HepG2 (cell line): ENCODE data around the gene FAAP100. TPM values are rescaled to one million over a fixed set of nuclear protein-coding genes. Genes with fewer than 3 reads are reported as not detected.

ENCODE experiments used
- ADNP ChIP-seq: sonication (generic); formaldehyde crosslinking; IDR thresholded peaks from 2 replicates; pipeline ENCODE4 v1.4.0; 2020; ENCODE audit warnings: missing genetic modification reagents
- CHD4 ChIP-seq: fragments of 200-600 bp; sonication (generic); IDR thresholded peaks from 2 replicates; pipeline ENCODE4 v1.7.0; 2017; ENCODE audit warnings: mild to moderate bottlenecking, low read length, borderline replicate concordance
- DR1 ChIP-seq: sonication (generic); formaldehyde crosslinking; IDR thresholded peaks from 2 replicates; pipeline ENCODE4 v1.8.0; 2021; ENCODE audit warnings: mild to moderate bottlenecking, missing genetic modification reagents, inconsistent platforms
- ERF ChIP-seq: IDR thresholded peaks from 2 replicates; pipeline ENCODE4 v1.6.1; 2018; ENCODE audit warnings: missing biosample characterization, missing genetic modification reagents
- FLYWCH1 ChIP-seq: sonication (generic); formaldehyde crosslinking; IDR thresholded peaks from 2 replicates; pipeline ENCODE4 v1.8.1; 2023; ENCODE audit warnings: mild to moderate bottlenecking, missing genetic modification reagents
- GLI4 ChIP-seq: sonication (generic); formaldehyde crosslinking; IDR thresholded peaks from 2 replicates; pipeline ENCODE4 v1.5.1; 2020; ENCODE audit warnings: missing genetic modification reagents, mild to moderate bottlenecking, moderate library complexity, borderline replicate concordance
- GTF2F1 ChIP-seq: fragments of 150-350 bp; IDR thresholded peaks from 2 replicates; pipeline ENCODE4 v1.6.1; 2014; ENCODE audit warnings: low read length
- IKZF1 ChIP-seq: fragments of 450-650 bp; IDR thresholded peaks from 2 replicates; pipeline ENCODE4 v1.7.1; 2016
- KDM6A ChIP-seq: IDR thresholded peaks from 2 replicates; pipeline ENCODE4 v1.6.1; 2016; ENCODE audit warnings: low read depth
- KLF13 ChIP-seq: sonication (generic); formaldehyde crosslinking; IDR thresholded peaks from 2 replicates; pipeline ENCODE4 v1.4.0; 2020; ENCODE audit warnings: mild to moderate bottlenecking, missing genetic modification reagents
- MIXL1 ChIP-seq: IDR thresholded peaks from 2 replicates; pipeline ENCODE4 v1.6.1; 2016
- MTF1 ChIP-seq: sonication (generic); formaldehyde crosslinking; IDR thresholded peaks from 2 replicates; pipeline ENCODE4 v1.5.0; 2020; ENCODE audit warnings: missing genetic modification reagents
- NR3C1 ChIP-seq: sonication (generic); formaldehyde crosslinking; IDR thresholded peaks from 2 replicates; pipeline ENCODE4 v1.4.0; 2020; ENCODE audit warnings: missing genetic modification reagents
- PTBP1 ChIP-seq: fragments of 200-400 bp; formaldehyde crosslinking; IDR thresholded peaks from 2 replicates; pipeline ENCODE4 v1.6.1; 2018; ENCODE audit warnings: low read length, low read depth; ENCODE audit not compliant: poor library complexity, severe bottlenecking
- RELA ChIP-seq: sonication (generic); formaldehyde crosslinking; IDR thresholded peaks from 2 replicates; pipeline ENCODE4 v1.4.0; 2020; ENCODE audit warnings: missing genetic modification reagents
- RFX3 ChIP-seq: IDR thresholded peaks from 2 replicates; pipeline ENCODE4 v1.6.1; 2016; ENCODE audit warnings: missing biosample characterization, missing genetic modification reagents
- SMAD9 ChIP-seq: sonication (generic); formaldehyde crosslinking; IDR thresholded peaks from 2 replicates; pipeline ENCODE4 v1.5.1; 2020; ENCODE audit warnings: mild to moderate bottlenecking, missing genetic modification reagents
- U2AF1 ChIP-seq: fragments of 200-400 bp; formaldehyde crosslinking; optimal IDR thresholded peaks from 2 replicates; pipeline ENCODE3; 2017; ENCODE audit warnings: mild to moderate bottlenecking, low read depth, low read length
- ZFP36L1 ChIP-seq: sonication (generic); formaldehyde crosslinking; IDR thresholded peaks from 2 replicates; pipeline ENCODE4 v1.8.0; 2022; ENCODE audit warnings: mild to moderate bottlenecking, missing genetic modification reagents, moderate library complexity
- ZNF235 ChIP-seq: sonication (generic); formaldehyde crosslinking; IDR thresholded peaks from 2 replicates; pipeline ENCODE4 v1.8.1; 2023; ENCODE audit warnings: mild to moderate bottlenecking, missing genetic modification reagents, borderline replicate concordance
- ZNF451 ChIP-seq: sonication (generic); formaldehyde crosslinking; IDR thresholded peaks from 2 replicates; pipeline ENCODE4 v1.5.0; 2020; ENCODE audit warnings: mild to moderate bottlenecking, missing genetic modification reagents
- ZNF552 ChIP-seq: sonication (generic); formaldehyde crosslinking; IDR thresholded peaks from 2 replicates; pipeline ENCODE4 v1.9.0; 2022; ENCODE audit warnings: missing genetic modification reagents, mild to moderate bottlenecking, borderline replicate concordance
- ZNF674 ChIP-seq: sonication (generic); formaldehyde crosslinking; IDR thresholded peaks from 2 replicates; pipeline ENCODE4 v1.5.0; 2020; ENCODE audit warnings: low read depth, mild to moderate bottlenecking, missing genetic modification reagents
- ZSCAN25 ChIP-seq: sonication (generic); formaldehyde crosslinking; IDR thresholded peaks from 2 replicates; pipeline ENCODE4 v1.8.0; 2022; ENCODE audit warnings: mild to moderate bottlenecking, missing genetic modification reagents
- polyA plus RNA-seq, 8 experiments: library from polyadenylated mRNA; depleted of rRNA in 3 of 8; stranded (reverse) in 7 of 8; unstranded in 1 of 8; fragments of >200 nt; fragmentation: Illumina TruSeq in 4 of 8; extraction: Trizol in 4 of 8; gene quantifications; 2 replicates each; pipeline versions ENCODE4 v1.2.1 to v1.2.3, GENCODE V29; 2011 to 2016; ENCODE audit warnings: low read depth in 4 of 8, missing spikeins in 1 of 8, mixed read lengths in 1 of 8; ENCODE audit not compliant: insufficient read depth in 1 of 8
- total RNA-seq, 5 experiments: library from RNA; depleted of rRNA; stranded (reverse); fragments of >200 nt; fragmentation: Illumina TruSeq; extraction: Trizol; gene quantifications; 2 replicates each; pipeline ENCODE4 v1.2.3, GENCODE V29; 2016; ENCODE audit warnings: low read depth in 1 of 5
- TF ChIP-seq, protein P1 (sequence below): sonication (generic); formaldehyde crosslinking; IDR thresholded peaks from 2 replicates; pipeline ENCODE4 v1.9.0; 2021; ENCODE audit warnings: missing genetic modification reagents, borderline replicate concordance
- TF ChIP-seq, protein P2 (sequence below): sonication (generic); formaldehyde crosslinking; IDR thresholded peaks from 2 replicates; pipeline ENCODE4 v1.5.0; 2020; ENCODE audit warnings: mild to moderate bottlenecking, missing genetic modification reagents, moderate library complexity
- TF ChIP-seq, protein P3 (sequence below): IDR thresholded peaks from 2 replicates; pipeline ENCODE4 v1.6.1; 2016; ENCODE audit warnings: low read depth, borderline replicate concordance

Gene FAAP100
- total and polyA plus RNA-seq, 2 of the 13 experiments (the other 11 are each of a cell fraction or from before 2014, with no cell fraction given), result 7.6 to 20.8 TPM

DNA sequence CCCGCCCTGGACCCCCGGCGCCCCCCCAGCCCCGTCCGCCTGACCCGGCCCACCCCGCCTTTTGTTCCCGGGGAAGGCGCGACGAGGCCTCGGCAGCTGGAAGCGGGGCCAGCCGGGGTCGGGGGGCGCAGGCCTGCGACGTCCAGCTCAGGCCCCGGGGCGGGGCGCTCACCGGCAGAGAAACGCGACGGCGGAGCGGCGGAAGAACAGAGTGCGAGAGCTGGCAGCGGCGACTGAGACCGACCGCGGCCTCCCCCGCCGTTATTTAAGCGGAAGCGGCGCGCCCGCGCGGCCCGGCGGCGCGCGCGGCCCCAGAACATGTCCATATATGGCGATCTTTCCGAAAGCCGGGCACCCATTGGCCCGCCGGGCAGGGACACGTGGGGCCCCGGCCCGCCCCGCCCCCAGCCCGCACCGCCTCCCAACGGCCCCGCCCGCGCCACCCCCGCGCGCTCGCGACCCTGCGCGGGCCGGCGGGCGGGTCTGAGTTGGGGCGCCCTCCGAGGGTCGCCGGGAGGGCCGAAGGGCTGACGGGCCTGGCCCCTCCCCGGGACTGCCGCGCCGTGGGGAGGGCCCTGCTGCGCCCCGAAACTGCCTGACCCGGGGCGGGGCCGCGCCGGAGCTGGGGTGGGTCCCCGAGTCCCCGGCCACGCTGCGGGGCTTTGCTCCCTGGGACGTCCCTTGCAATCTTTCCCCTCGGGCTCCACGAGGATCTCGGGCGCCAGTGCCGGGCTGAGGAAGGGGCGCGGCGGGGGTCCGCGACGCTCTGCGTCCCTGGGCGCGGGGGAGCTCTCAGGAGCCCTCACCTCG, 39.4 kb downstream of the FAAP100 start, which contains the start of gene ACTG1 (continued):
- TF ChIP-seq ZSCAN25 (CRISPR knock-in tag) (peak; percentile 52), MIXL1 (CRISPR knock-in tag) (no peak), IKZF1 (no peak), GLI4 (CRISPR knock-in tag) (no peak), RELA (CRISPR knock-in tag) (0 out of 2 replicates have a peak, but pooled peaks have one; percentile 9), ZNF552 (CRISPR knock-in tag) (no peak; the same call in 1 of the 2 replicates), RFX3 (CRISPR knock-in tag) (no peak), ZNF451 (CRISPR knock-in tag) (peak; percentile 29; the same call in 1 of the 2 replicates), SMAD9 (no peak), CHD4 (peak; percentile 65; the same call in 1 of the 2 replicates), ZFP36L1 (CRISPR knock-in tag) (no peak), GTF2F1 (peak; percentile 94; the same call in 1 of the 2 replicates), ERF (peak; percentile 67; the same call in 1 of the 2 replicates), PTBP1 (peak; percentile 17), ZNF674 (no peak), MTF1 (CRISPR knock-in tag) (no peak), ADNP (CRISPR knock-in tag) (no peak), ZNF235 (CRISPR knock-in tag) (peak; percentile 43; the same call in 1 of the 2 replicates), FLYWCH1 (no peak), DR1 (CRISPR knock-in tag) (peak; percentile 91), U2AF1 (no peak), KLF13 (CRISPR knock-in tag) (no peak), KDM6A (CRISPR knock-in tag) (no peak), NR3C1 (no peak)
- TF ChIP-seq, protein P1, sequence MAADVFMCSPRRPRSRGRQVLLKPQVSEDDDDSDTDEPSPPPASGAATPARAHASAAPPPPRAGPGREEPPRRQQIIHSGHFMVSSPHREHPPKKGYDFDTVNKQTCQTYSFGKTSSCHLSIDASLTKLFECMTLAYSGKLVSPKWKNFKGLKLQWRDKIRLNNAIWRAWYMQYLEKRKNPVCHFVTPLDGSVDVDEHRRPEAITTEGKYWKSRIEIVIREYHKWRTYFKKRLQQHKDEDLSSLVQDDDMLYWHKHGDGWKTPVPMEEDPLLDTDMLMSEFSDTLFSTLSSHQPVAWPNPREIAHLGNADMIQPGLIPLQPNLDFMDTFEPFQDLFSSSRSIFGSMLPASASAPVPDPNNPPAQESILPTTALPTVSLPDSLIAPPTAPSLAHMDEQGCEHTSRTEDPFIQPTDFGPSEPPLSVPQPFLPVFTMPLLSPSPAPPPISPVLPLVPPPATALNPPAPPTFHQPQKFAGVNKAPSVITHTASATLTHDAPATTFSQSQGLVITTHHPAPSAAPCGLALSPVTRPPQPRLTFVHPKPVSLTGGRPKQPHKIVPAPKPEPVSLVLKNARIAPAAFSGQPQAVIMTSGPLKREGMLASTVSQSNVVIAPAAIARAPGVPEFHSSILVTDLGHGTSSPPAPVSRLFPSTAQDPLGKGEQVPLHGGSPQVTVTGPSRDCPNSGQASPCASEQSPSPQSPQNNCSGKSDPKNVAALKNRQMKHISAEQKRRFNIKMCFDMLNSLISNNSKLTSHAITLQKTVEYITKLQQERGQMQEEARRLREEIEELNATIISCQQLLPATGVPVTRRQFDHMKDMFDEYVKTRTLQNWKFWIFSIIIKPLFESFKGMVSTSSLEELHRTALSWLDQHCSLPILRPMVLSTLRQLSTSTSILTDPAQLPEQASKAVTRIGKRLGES (CRISPR knock-in tag), result peak; percentile 60; the same call in 1 of the 2 replicates
- TF ChIP-seq, protein P2, sequence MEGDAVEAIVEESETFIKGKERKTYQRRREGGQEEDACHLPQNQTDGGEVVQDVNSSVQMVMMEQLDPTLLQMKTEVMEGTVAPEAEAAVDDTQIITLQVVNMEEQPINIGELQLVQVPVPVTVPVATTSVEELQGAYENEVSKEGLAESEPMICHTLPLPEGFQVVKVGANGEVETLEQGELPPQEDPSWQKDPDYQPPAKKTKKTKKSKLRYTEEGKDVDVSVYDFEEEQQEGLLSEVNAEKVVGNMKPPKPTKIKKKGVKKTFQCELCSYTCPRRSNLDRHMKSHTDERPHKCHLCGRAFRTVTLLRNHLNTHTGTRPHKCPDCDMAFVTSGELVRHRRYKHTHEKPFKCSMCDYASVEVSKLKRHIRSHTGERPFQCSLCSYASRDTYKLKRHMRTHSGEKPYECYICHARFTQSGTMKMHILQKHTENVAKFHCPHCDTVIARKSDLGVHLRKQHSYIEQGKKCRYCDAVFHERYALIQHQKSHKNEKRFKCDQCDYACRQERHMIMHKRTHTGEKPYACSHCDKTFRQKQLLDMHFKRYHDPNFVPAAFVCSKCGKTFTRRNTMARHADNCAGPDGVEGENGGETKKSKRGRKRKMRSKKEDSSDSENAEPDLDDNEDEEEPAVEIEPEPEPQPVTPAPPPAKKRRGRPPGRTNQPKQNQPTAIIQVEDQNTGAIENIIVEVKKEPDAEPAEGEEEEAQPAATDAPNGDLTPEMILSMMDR, result no peak
- TF ChIP-seq, protein P3, sequence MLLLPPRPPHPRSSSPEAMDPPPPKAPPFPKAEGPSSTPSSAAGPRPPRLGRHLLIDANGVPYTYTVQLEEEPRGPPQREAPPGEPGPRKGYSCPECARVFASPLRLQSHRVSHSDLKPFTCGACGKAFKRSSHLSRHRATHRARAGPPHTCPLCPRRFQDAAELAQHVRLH, result peak; percentile 73
